Esophagus squamous epithelium (tissue), 5 donors: ENCODE results near the gene CCDC106. TPM values are rescaled to one million over a fixed set of nuclear protein-coding genes. Genes with fewer than 3 reads are reported as not detected.
A peak's percentile ranks its signal among the peaks of the same experiment; 100 is the strongest.

Experiments used
- DNase-seq: peaks from one replicate; lab custom pipeline; 2025; lab: John Stamatoyannopoulos, UW
- H3K27ac ChIP-seq, 4 donors: fragments of 200-600 bp; sonication (generic); one replicate each; pipeline ENCODE4 v1.5.1; 2016 to 2019; ENCODE audit warnings: mild to moderate bottlenecking in 1 of 4
- H3K27me3 ChIP-seq, 4 donors: fragments of 200-600 bp; sonication (generic); 1 replicate in 3 of 4; 2 replicates in 1 of 4; pipeline versions ENCODE4 v1.5.1 to v1.6.0; 2017 to 2021; ENCODE audit warnings: antibody characterized with exemption in 1 of 4
- H3K36me3 ChIP-seq, 3 donors: fragments of 200-600 bp; sonication (generic); one replicate each; pipeline ENCODE4 v1.5.1; 2016 to 2019
- H3K4me1 ChIP-seq, 3 donors: fragments of 200-600 bp; sonication (generic); one replicate each; pipeline ENCODE4 v1.5.1; 2017 to 2019
- H3K4me3 ChIP-seq, 4 donors: fragments of 200-600 bp; sonication (generic); 1 replicate in 3 of 4; 2 replicates in 1 of 4; pipeline ENCODE4 v1.5.1; 2016 to 2019; ENCODE audit warnings: mild to moderate bottlenecking in 2 of 4, moderate library complexity in 1 of 4
- H3K9me3 ChIP-seq, 3 donors: fragments of 200-600 bp; sonication (generic); one replicate each; pipeline ENCODE4 v1.5.1; 2016 to 2019
- POLR2A ChIP-seq, 4 donors: fragments of 450-650 bp; IDR thresholded peaks; one replicate each; pipeline ENCODE4 v1.6.1; 2017; ENCODE audit warnings: antibody characterized with exemption in 4 of 4, mild to moderate bottlenecking in 4 of 4, moderate library complexity in 3 of 4
- WGBS, 2 donors: methylation state at CpG; one replicate each; pipeline ENCODE4 v1.1.5; 2018; 5-methylcytosine and 5-hydroxymethylcytosine counted together
- intact Hi-C: fragments of 100-400 bp; cut with DNase I; formaldehyde crosslinking; loops from one replicate; pipeline ENCODE4 v1.15.0; 2022
- total RNA-seq, 4 donors: library from RNA; depleted of rRNA; stranded (reverse); fragments of >200 nt; gene quantifications; one replicate each; pipeline ENCODE4 v1.1.0, GENCODE V29; 2016
- TF ChIP-seq, protein P1 (sequence below), 6 experiments: fragments of 450-650 bp in 4 of 6; fragments of 200-600 bp in 2 of 6; sonication (generic) in 2 of 6; IDR thresholded peaks; one replicate each; pipeline ENCODE4 v1.5.1; 2016 to 2019; ENCODE audit warnings: antibody characterized with exemption in 6 of 6, mild to moderate bottlenecking in 4 of 6, moderate library complexity in 4 of 6
- donor health status: DM: yes; HTN: yes; CAD: no.

CCDC106 gene
- total RNA-seq, 4 donors from 2014 or later, result 2.4 to 7.2 (median 4.6) TPM

DNA sequence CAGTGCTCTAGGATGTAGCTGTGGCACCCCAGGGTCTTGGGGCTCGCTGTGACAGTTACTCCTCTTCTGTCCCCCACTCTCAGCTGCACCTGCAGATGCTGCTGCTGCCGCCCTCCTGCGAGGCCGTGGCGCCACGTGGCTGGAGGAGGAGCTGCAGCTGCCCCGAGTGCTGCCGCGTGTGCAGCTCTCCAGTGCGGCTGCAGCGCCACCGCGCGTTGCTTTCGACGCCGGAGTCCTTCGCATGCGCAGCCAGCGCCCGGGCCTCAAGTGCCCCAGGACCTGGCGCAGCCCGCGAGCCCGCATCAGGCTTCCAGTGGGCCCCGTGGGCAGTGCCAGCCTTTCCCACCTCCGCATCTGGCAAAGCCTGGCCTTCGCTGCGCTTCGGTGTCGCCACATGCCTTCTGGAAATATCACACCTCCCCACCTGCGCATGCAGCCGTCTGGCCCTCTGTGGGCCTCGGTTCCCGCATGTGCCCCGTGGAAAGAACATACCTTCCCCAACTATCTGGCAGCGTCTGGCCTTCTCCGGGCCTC is 7.9 kb upstream of the CCDC106 start:
- DNase-seq, result no peak
- Histone ChIP-seq H3K27ac (peak overlapping the region; percentile 93 to 98 (median 96)), H3K4me1 (peaks cover 67 to 96% (median 69%) of the 10 kb centered on the region in 3 donors), H3K27me3 (no peaks in the 10 kb centered on the region), H3K36me3 (peaks cover 0 to 17% (median 0%) of the 10 kb centered on the region in 3 donors), H3K4me3 (peak overlapping the region; percentile 93 to 96 (median 95)), H3K9me3 (no peaks in the 10 kb centered on the region)
- intact Hi-C loops, result no loop called here
- WGBS, 2 donors, result 40 to 100% methylated on average over 1 to 3 of the region's 38 CpGs
- TF ChIP-seq, protein P1, sequence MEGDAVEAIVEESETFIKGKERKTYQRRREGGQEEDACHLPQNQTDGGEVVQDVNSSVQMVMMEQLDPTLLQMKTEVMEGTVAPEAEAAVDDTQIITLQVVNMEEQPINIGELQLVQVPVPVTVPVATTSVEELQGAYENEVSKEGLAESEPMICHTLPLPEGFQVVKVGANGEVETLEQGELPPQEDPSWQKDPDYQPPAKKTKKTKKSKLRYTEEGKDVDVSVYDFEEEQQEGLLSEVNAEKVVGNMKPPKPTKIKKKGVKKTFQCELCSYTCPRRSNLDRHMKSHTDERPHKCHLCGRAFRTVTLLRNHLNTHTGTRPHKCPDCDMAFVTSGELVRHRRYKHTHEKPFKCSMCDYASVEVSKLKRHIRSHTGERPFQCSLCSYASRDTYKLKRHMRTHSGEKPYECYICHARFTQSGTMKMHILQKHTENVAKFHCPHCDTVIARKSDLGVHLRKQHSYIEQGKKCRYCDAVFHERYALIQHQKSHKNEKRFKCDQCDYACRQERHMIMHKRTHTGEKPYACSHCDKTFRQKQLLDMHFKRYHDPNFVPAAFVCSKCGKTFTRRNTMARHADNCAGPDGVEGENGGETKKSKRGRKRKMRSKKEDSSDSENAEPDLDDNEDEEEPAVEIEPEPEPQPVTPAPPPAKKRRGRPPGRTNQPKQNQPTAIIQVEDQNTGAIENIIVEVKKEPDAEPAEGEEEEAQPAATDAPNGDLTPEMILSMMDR (IDR thresholded peaks at IDR 0.05), result peak; percentile 45 to 70 (median 53)
- TF ChIP-seq POLR2A (IDR thresholded peaks at IDR 0.05), result peak in 1 of 4 donors; percentile 18

DNA sequence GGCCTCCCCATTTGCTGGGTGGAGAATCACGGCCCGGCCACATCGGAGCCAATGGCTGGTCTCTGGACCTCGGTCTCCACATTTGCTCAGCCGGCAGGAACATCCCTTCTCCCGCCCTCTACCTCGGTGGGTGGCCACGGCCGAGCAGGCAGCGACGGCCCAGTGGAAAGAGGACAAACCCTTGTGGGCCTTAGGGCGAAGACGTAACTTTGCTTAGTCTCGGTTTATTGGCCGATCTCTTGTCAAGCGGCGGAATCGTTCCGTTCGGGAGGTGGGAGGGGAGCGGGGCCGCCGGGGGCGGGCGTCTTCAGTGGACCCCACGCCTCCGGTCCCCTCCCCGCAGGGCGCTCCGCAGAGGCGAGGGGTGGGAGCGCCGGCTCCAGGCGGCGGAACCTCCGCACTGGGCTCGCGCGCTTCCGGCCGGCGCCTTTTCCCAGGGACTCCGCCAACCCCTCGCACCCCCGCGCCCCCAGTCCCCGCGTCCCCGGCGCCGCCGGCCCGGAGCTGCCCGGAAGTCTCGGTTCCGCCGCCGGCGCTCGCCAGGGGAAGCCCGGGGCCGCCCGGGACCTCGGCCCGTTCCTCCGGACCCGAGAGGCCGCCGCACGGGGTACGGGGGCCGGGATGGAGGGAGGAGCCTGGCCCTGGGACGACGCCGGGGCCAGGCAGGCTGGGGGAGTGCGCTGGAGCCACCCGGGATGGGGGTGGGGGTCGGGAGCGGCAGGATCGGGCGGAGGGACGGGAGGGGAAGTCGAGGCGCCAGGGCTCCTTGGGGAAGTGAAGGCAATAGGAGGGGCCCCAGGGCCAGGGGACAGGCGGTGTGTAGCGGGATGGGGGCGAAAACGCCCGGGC is 7.2 kb upstream of the CCDC106 start, which contains the start of gene ZNF580:
Gene ZNF580, plus strand, starts transcription at position 426 of the 849 bp plus-strand sequence. CDS start 1,507 bp downstream, outside the sequence.
- H3K9me3 ChIP-seq, result no peaks in the 10 kb centered on the region
- 0% methylated on average over 13 to 20 of the region's 89 CpGs for WGBS, 2 donors
- peaks cover 0 to 24% (median 5%) of the 10 kb centered on the region in 3 donors for H3K36me3 ChIP-seq
- peaks cover 60 to 93% (median 68%) of the 10 kb centered on the region in 3 donors for H3K4me1 ChIP-seq
- intact Hi-C loops, result no loop called here
- TF ChIP-seq, protein P1 (IDR thresholded peaks at IDR 0.05), result no peak
- peak in 1 of 4 donors; percentile 16 for TF ChIP-seq POLR2A (IDR thresholded peaks at IDR 0.05)
- H3K27ac ChIP-seq, result peak within 1 kb of the TSS; percentile 93 to 98 (median 96)
- peak within 1 kb of the TSS; percentile 93 to 96 (median 95) for H3K4me3 ChIP-seq
- no peak for DNase-seq
- H3K27me3 ChIP-seq, result no peaks in the 10 kb centered on the region

DNA sequence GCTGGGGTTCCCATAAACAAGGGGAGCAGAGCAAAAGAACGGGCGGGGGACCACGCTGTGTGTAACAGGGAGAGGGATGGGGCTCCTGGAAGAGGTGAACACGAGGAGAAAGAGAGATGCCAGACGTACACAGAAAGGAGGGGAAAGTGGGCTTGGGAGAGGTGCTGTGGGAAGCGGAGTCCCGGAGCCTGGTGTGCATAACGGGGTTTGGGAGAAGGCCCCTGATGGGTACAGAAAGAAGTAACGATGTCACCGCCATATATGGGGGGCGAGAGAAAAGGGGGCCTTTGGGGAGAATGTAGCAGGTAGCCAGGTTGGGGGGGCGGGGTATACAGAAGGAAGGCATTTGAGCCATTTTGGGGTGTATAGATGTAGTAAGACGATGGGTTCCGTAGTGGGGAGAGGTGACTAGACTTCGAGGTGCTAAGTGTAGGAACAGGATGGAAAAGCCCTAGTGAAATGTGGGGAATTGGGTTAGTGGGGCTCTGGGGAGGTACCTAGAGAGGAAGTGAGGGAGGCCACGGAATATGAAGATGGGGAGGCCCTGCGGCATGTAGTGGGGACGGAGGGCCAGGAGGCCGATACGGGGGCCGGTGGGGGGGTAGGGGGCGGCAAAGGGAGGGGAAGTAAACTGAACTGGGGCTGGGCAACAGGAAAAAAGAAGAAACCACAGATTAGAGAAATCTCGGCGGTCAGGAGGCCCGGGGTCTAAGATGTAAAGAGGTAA is 6.4 kb upstream of the CCDC106 start:
- Histone ChIP-seq H3K9me3 (no peaks in the 10 kb centered on the region), H3K4me3 (peak overlapping the region; percentile 93 to 96 (median 95)), H3K36me3 (peaks cover 0 to 27% (median 5%) of the 10 kb centered on the region in 3 donors), H3K4me1 (peaks cover 52 to 90% (median 60%) of the 10 kb centered on the region in 3 donors), H3K27ac (peak overlapping the region; percentile 93 to 98 (median 96)), H3K27me3 (no peaks in the 10 kb centered on the region)
- intact Hi-C loops, result no loop called here
- no peak for TF ChIP-seq POLR2A (IDR thresholded peaks at IDR 0.05)
- TF ChIP-seq, protein P1 (IDR thresholded peaks at IDR 0.05), result no peak
- no peak for DNase-seq
- 2% methylated on average over 24 of the region's 25 CpGs for WGBS, 2 donors

DNA sequence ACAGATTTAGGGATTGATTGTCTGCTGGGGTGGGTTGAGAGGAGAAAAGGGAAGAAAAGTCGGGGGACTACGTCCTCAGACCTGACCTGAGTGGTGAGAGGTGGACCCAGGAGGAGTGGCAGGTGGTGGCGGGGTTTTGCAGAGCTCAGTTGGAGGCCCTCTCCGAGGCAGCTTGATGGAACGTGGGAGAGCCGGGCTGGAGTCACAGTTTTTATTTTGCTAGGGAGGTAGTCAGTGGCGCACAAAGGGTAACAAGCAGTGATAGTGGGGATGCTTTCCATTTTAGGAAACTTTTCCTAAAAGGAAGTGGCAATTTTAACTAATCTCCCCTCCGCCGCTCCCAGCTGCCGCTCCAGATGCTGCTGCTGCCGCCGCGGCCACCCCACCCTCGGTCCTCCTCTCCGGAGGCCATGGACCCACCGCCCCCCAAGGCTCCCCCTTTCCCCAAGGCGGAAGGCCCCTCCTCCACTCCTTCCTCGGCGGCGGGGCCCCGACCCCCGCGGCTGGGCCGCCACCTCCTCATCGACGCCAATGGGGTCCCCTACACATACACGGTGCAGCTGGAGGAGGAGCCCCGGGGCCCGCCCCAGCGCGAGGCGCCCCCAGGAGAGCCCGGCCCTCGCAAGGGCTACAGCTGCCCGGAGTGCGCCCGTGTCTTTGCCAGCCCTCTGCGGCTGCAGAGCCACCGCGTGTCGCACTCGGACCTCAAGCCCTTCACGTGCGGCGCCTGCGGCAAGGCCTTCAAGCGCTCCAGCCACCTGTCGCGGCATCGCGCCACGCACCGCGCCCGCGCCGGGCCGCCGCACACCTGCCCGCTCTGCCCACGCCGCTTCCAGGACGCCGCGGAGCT is 5.6 kb upstream of the CCDC106 start:
- intact Hi-C loops, result no loop called here
- peak overlapping the region; percentile 93 to 98 (median 96) for H3K27ac ChIP-seq
- peaks cover 0 to 27% (median 5%) of the 10 kb centered on the region in 3 donors for H3K36me3 ChIP-seq
- H3K9me3 ChIP-seq, result no peaks in the 10 kb centered on the region
- TF ChIP-seq, protein P1 (IDR thresholded peaks at IDR 0.05), result no peak
- TF ChIP-seq POLR2A (IDR thresholded peaks at IDR 0.05), result peak in 2 of 4 donors; percentile 18 to 28
- H3K27me3 ChIP-seq, result no peaks in the 10 kb centered on the region
- peaks cover 48 to 90% (median 57%) of the 10 kb centered on the region in 3 donors for H3K4me1 ChIP-seq
- no peak for DNase-seq
- H3K4me3 ChIP-seq, result peak overlapping the region; percentile 93 to 96 (median 95)
- WGBS, 2 donors, result 0 to 1% methylated on average over 11 to 12 of the region's 65 CpGs
